HG03139 (cell line): ENCODE results near the gene LYSMD2.

Source experiments
- ATAC-seq: cut with Tn5 transposase; IDR thresholded peaks from one replicate; pipeline ENCODE4 v1.9.1; 2021; ENCODE audit not compliant: unreplicated experiment

LYSMD2 gene

GRCh38 chr15:51721199-51721960 is 16.1 kb downstream of the LYSMD2 start:
- ATAC-seq, result no peak

GRCh38 chr15:51720201-51720995 is 17.1 kb downstream of the LYSMD2 start:
- no peak for ATAC-seq

- no peak for ATAC-seq
Observed at GRCh38 chr15:51718746-51719145, 18.7 kb downstream of the LYSMD2 start.

GRCh38 chr15:51718219-51718618 is 19.2 kb downstream of the LYSMD2 start:
- ATAC-seq, result no peak

GRCh38 chr15:51714911-51715310 is 22.5 kb downstream of the LYSMD2 start:
- ATAC-seq, result no peak

- ATAC-seq, result no peak
Observed at GRCh38 chr15:51714162-51714561, 23.3 kb downstream of the LYSMD2 start.

- ATAC-seq, result no peak
Observed at GRCh38 chr15:51709031-51709430, 28.4 kb downstream of the LYSMD2 start.

GRCh38 chr15:51708013-51708412 is 29.4 kb downstream of the LYSMD2 start:
- ATAC-seq, result no peak

GRCh38 chr15:51706926-51707608 is 30.4 kb downstream of the LYSMD2 start:
- no peak for ATAC-seq

GRCh38 chr15:51706291-51706690 is 31.2 kb downstream of the LYSMD2 start:
- no peak for ATAC-seq

GRCh38 chr15:51702710-51703109 is 34.7 kb downstream of the LYSMD2 start:
- ATAC-seq, result no peak

GRCh38 chr15:51699373-51699772 is 38.1 kb downstream of the LYSMD2 start:
- no peak for ATAC-seq

- no peak for ATAC-seq
Observed at GRCh38 chr15:51697163-51697562, 40.3 kb downstream of the LYSMD2 start.

GRCh38 chr15:51696566-51696965 is 40.9 kb downstream of the LYSMD2 start:
- no peak for ATAC-seq

GRCh38 chr15:51692154-51692553 is 45.3 kb downstream of the LYSMD2 start:
- ATAC-seq, result no peak

GRCh38 chr15:51688863-51689262 is 48.6 kb downstream of the LYSMD2 start:
- no peak for ATAC-seq

GRCh38 chr15:51687565-51687964 is 49.9 kb downstream of the LYSMD2 start:
- ATAC-seq, result no peak

- no peak for ATAC-seq
Observed at GRCh38 chr15:51681303-51681963, 56.0 kb downstream of the LYSMD2 start, which contains the start of gene SCG3. TSS of gene SCG3 (plus strand) at chr15:51681503. CDS start at chr15:51681756, 253 bp downstream.

- ATAC-seq, result no peak
Observed at GRCh38 chr15:51680321-51680720, 57.1 kb downstream of the LYSMD2 start.

- no peak for ATAC-seq
Observed at GRCh38 chr15:51678096-51678495, 59.4 kb downstream of the LYSMD2 start.

GRCh38 chr15:51677452-51677851 is 60.0 kb downstream of the LYSMD2 start:
- no peak for ATAC-seq
